Heart right ventricle (tissue), 16 donors: Measurements from ENCODE around the gene KLHL40. TPM values are rescaled to one million over a fixed set of nuclear protein-coding genes. Genes with fewer than 3 reads are reported as not detected.
A peak's percentile ranks its signal among the peaks of the same experiment; 100 is the strongest.

ENCODE experiments used
- ATAC-seq, 8 donors: fragments of 200-7000 bp; cut with Tn5 transposase; one replicate each; pipeline ENCODE4 v1.9.1; 2020; ENCODE audit warnings: mild to moderate bottlenecking in 8 of 8, moderate library complexity in 8 of 8, moderate number of reproducible peaks in 1 of 8
- DNase-seq, 2 donors: peaks; one replicate each; pipeline ENCODE4 v3.0.0-alpha.2; 2020
- H3K27ac ChIP-seq, 10 donors: fragments of 200-600 bp; sonication (generic) in 2 of 10; one replicate each; pipeline versions ENCODE4 v1.5.0 to v1.8.0; 2020 to 2022; ENCODE audit warnings: mild to moderate bottlenecking in 3 of 10
- H3K27me3 ChIP-seq, 7 donors: fragments of 200-600 bp; one replicate each; pipeline ENCODE4 v1.8.0; 2021 to 2022; ENCODE audit warnings: mild to moderate bottlenecking in 2 of 7
- H3K36me3 ChIP-seq, 9 donors: fragments of 200-600 bp; sonication (generic) in 1 of 9; one replicate each; pipeline versions ENCODE4 v1.5.0 to v1.8.0; 2020 to 2022; ENCODE audit warnings: mild to moderate bottlenecking in 2 of 9
- H3K4me1 ChIP-seq, 9 donors: fragments of 200-600 bp; sonication (generic) in 1 of 9; one replicate each; pipeline versions ENCODE4 v1.5.0 to v1.8.0; 2020 to 2022; ENCODE audit warnings: mild to moderate bottlenecking in 4 of 9
- H3K4me3 ChIP-seq, 10 donors: fragments of 200-600 bp; sonication (generic) in 2 of 10; one replicate each; pipeline versions ENCODE4 v1.5.0 to v1.8.0; 2020 to 2022; ENCODE audit warnings: mild to moderate bottlenecking in 7 of 10, moderate library complexity in 2 of 10
- H3K9me3 ChIP-seq, 11 donors: fragments of 200-600 bp in 10 of 11; sonication (generic) in 2 of 11; one replicate each; pipeline versions ENCODE4 v1.5.0 to v1.8.0; 2013 to 2022; ENCODE audit warnings: mild to moderate bottlenecking in 2 of 11, control low read depth in 1 of 11, moderate library complexity in 1 of 11
- CTCF ChIP-seq, 9 donors: fragments of 200-600 bp; sonication (generic) in 2 of 9; IDR thresholded peaks; one replicate each; pipeline versions ENCODE4 v1.5.0 to v1.8.0; 2021 to 2022; ENCODE audit warnings: antibody characterized with exemption in 9 of 9, mild to moderate bottlenecking in 5 of 9, moderate library complexity in 1 of 9
- WGBS, 2 donors: extraction: QIAGEN DNeasy Blood & Tissue Kit; methylation state at CpG; one replicate each; pipeline ENCODE4 v1.1.7; 2013; ENCODE audit warnings: inconsistent platforms in 1 of 2; 5-methylcytosine and 5-hydroxymethylcytosine counted together
- intact Hi-C, 10 donors: fragments of 100-400 bp; cut with DNase I; formaldehyde crosslinking; loops; one replicate each; pipeline versions ENCODE4 v1.11.1 to v1.14.2; 2022
- polyA plus RNA-seq, 2 donors: library from polyadenylated mRNA; stranded (reverse); fragments of 200-250 nt; gene quantifications; one replicate each; pipeline ENCODE4 v1.2.3, GENCODE V29; 2013
- total RNA-seq, 10 donors: library from RNA; stranded (reverse); fragmentation: NEBNext Ultra II Directional in 3 of 10; extraction: Animal tissue kit (Norgen Biotek cat#: 25700) in 3 of 10; gene quantifications; one replicate each; pipeline versions ENCODE4 v1.2.1 to v1.2.4, GENCODE V29; 2021 to 2023
- donor health status: Arrhythmogenic right ventricular cardiomyopathy.
- donor health status: ischemic (EF 13 %, LVEDD 7.1; RV severe dilation, severe dysfunction).
- donor health status: healthy with polysubstance abuse.
- donor health status: DM: no; HTN: yes; CAD: no.
- donor health status: DM: no; HTN: no; CAD: no.
- donor health status: ischemic (EF 25% LVEDD 6.9; RV normal size, moderate dysfunction).
- donor health status: ischemic (EF 25% LVEDD 5.7; RV mildly dilated, moderate dysfunction).
- donor health status: healthy.
- donor health status: DM: yes; HTN: yes; CAD: no.
- donor health status: Ischemic cardiomyopathy.
- donor health status: ischemic (EF 35%, LVEDD 5.7; RV mildly dilated, moderate dysfunction).
- donor health status: nonischemic (EF 11% LVEDD 7.7; RV severe dilation, severe dysfunction).
- donor health status: DM: yes; HTN: yes; CAD: no.
- donor health status: PGD.
- donor health status: ischemic (EF 29% LVEDD 5.4; RV normal size, mild dysfunction).
- donor health status: nonischemic (EF 23%, LVEDD 6.1; RV moderate dilation, normal function).

The KLHL40 gene
- total and polyA plus RNA-seq, 12 donors: 0.26 to 8.3 (median 0.85) TPM

- 1 to 2% methylated on average over 57 to 93 of the region's 94 CpGs for WGBS, 2 donors
- H3K27me3 ChIP-seq: no peaks in the 10 kb centered on the region
Measured at GRCh38 chr3:42654331-42655201, 30.8 kb upstream of the KLHL40 start.

GRCh38 chr3:42655331-42655888, 29.9 kb upstream of the KLHL40 start:
- Histone ChIP-seq H3K27ac (peak overlapping the region; percentile 92 to 99 (median 96)), H3K4me1 (peaks cover 32 to 89% (median 57%) of the 10 kb centered on the region in 9 donors), H3K36me3 (peaks cover 0 to 33% (median 8%) of the 10 kb centered on the region in 9 donors), H3K9me3 (no peaks in the 10 kb centered on the region), H3K4me3 (peak overlapping the region; percentile 68 to 98 (median 82)), H3K27me3 (no peaks in the 10 kb centered on the region)
- intact Hi-C loops: loop anchor here in 4 of 10 donors (5.0 to 10.0 kb wide), 4 partner anchors 71 to 92 kb away; partner anchors contain the start of gene SEC22C (in 1 of the 4)
- ATAC-seq: no peak
- WGBS, 2 donors: 49 to 58% methylated on average over 4 of the region's 4 CpGs
- DNase-seq: peak in 1 of 2 donors; percentile 41
- no peak for TF ChIP-seq CTCF (IDR thresholded peaks at IDR 0.05)

More at GRCh38 chr3:42654331-42655201, 30.8 kb upstream of the KLHL40 start:
- peak overlapping the region; percentile 92 to 99 (median 96) for H3K27ac ChIP-seq
- ATAC-seq: peak; percentile 31 to 75 (median 50)
- peak in 4 of 9 donors; percentile 14 to 23 (median 20) for TF ChIP-seq CTCF (IDR thresholded peaks at IDR 0.05)
- peak; percentile 56 to 66 for DNase-seq
- H3K4me1 ChIP-seq: peaks cover 27 to 87% (median 50%) of the 10 kb centered on the region in 9 donors
- intact Hi-C loops: loop anchor here in 8 of 10 donors (5.0 to 10.0 kb wide), 7 partner anchors 52 to 93 kb away; partner anchors contain the start of genes NKTR (in 4 of the 8) and SEC22C (in 2 of the 8)
- no peaks in the 10 kb centered on the region for H3K9me3 ChIP-seq
- peak overlapping the region; percentile 68 to 98 (median 84) for H3K4me3 ChIP-seq
- peaks cover 0 to 36% (median 4%) of the 10 kb centered on the region in 9 donors for H3K36me3 ChIP-seq

- peak overlapping the region in 1 of 10 donors; percentile 78 for H3K4me3 ChIP-seq
- peaks cover 32 to 89% (median 56%) of the 10 kb centered on the region in 9 donors for H3K4me1 ChIP-seq
- H3K27ac ChIP-seq: peak overlapping the region in 8 of 10 donors; percentile 92 to 99 (median 96)
- no peak for TF ChIP-seq CTCF (IDR thresholded peaks at IDR 0.05)
- peaks cover 0 to 27% (median 8%) of the 10 kb centered on the region in 9 donors for H3K36me3 ChIP-seq
- intact Hi-C loops: loop anchor here in 5 of 10 donors (2.0 to 10.0 kb wide), 5 partner anchors 71 to 91 kb away; partner anchors contain the start of gene SEC22C (in 1 of the 5)
- no peaks in the 10 kb centered on the region for H3K9me3 ChIP-seq
- DNase-seq (no peak), ATAC-seq (peak in 1 of 8 donors; percentile 7)
- no peaks in the 10 kb centered on the region for H3K27me3 ChIP-seq
- WGBS, 2 donors: 81% methylated on average over 6 of the region's 6 CpGs
Measured at GRCh38 chr3:42655980-42656679, 29.2 kb upstream of the KLHL40 start.
